GM12801 (cell line): ENCODE measurements around the gene ZNF292.

ENCODE experiments used
- TF ChIP-seq, protein P1 (sequence below): IDR thresholded peaks from one replicate; pipeline ENCODE4 v1.5.1; 2011; ENCODE audit warnings: control low read depth; ENCODE audit not compliant: insufficient read length; ENCODE audit errors: extremely low read depth

ZNF292 gene

DNA sequence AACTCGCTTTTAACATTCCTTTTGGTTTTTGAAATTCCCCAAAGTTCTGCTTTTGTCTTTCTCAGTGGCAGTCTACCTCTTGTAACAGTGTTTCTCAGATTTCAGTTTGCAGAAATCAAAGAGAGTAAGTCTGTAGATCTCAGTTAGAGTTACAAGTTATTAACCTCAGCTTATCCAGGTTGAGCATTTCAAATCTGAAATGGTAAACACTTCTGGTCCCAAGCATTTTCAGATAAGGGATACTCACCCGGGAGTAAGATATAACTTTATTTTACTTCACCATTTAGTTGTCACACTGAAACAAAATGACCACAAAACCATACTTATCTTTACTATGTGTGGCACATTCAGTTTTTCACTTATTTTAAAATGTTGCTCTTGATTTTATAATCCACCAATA is 9.8 kb downstream of the ZNF292 start:
- TF ChIP-seq, protein P1, sequence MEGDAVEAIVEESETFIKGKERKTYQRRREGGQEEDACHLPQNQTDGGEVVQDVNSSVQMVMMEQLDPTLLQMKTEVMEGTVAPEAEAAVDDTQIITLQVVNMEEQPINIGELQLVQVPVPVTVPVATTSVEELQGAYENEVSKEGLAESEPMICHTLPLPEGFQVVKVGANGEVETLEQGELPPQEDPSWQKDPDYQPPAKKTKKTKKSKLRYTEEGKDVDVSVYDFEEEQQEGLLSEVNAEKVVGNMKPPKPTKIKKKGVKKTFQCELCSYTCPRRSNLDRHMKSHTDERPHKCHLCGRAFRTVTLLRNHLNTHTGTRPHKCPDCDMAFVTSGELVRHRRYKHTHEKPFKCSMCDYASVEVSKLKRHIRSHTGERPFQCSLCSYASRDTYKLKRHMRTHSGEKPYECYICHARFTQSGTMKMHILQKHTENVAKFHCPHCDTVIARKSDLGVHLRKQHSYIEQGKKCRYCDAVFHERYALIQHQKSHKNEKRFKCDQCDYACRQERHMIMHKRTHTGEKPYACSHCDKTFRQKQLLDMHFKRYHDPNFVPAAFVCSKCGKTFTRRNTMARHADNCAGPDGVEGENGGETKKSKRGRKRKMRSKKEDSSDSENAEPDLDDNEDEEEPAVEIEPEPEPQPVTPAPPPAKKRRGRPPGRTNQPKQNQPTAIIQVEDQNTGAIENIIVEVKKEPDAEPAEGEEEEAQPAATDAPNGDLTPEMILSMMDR, result no peak

DNA sequence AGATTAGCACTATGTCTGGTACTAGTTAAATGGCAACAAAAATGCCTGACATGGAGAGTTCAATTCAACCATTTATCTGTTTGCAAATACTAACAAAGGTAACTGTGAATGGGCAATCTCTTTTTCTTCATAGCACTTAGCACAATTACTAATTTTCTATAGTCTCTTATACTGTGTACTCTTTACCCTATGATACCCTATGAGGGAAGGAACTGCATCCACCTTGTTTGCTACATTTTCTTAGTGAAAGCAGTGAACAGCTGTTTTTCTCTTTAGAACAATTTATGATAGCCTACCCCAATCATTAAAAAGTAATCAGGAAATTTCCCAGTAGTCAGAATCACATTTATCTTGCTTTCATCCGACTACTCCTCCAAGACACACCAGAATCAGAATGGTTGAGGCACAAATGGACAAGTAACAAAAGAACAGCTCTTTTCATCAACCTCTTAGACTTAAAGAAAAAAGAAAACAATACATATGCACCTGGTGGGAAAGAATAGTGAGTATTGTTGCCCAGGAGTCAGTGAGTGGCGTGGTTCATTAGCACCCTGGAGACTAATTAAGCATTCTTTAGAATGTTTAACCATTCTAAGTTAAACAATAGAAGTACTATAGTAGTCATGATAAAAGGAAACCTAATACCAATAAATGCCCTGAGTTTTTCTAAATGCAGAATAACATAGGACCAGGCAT is 16.7 kb downstream of the ZNF292 start:
- TF ChIP-seq, protein P1, result no peak

DNA sequence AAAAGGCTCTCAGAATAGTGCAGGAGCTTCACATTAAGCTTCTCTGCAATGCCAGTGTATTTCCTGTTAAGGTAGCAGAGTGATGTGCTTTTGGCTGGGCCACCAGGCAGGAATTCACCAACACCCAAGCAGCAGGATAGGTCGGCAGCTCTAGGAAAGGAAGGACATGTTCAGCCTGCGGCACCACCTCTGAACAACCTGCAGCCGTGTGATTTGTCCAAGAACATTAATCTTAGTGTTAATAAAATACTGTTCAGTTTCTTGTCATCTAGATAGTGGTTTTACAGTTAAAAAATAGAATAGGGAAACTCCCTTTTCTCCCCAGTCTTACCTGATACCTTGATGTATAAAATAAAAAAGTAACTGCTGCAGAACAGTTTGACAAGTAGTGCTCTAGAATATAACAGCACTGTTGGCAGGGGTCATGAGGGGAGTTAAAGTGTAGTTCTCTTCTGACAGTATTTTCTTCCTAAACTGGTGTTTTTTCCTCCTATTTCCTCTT is 18.8 kb downstream of the ZNF292 start:
- TF ChIP-seq, protein P1, result no peak

- TF ChIP-seq, protein P1, result no peak
Measured at GRCh38 chr6:87176493-87176892, 21.1 kb downstream of the ZNF292 start.

DNA sequence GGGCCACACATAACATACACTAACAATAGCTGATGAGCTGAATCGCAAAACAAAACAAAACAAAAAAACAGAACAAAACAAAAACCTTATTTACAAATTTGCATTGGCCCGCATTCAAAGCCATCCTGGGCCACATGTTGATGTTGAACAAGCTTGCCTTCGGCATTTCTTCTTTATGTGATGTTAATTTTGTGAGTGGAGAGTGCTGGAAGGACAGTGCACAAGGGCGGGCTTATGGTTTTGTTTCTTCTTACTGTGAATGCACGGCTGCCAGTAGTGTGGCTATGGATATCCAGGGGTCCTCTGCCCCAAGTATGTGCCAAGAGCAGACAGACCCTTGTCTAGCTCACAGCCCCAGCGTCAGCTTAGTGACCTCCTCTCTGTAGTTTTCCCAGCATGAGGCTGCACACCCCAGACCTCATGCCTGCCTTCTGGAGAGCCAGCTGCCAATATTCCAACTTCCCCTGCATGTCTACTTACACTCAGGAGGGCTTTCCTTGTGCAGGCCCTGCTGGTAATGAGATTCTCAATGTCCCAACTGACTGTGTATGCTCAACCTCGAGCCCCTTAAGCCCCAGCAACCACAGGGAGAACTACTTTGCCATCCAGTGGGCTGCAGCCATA is 24.9 kb downstream of the ZNF292 start:
- TF ChIP-seq, protein P1, result no peak

DNA sequence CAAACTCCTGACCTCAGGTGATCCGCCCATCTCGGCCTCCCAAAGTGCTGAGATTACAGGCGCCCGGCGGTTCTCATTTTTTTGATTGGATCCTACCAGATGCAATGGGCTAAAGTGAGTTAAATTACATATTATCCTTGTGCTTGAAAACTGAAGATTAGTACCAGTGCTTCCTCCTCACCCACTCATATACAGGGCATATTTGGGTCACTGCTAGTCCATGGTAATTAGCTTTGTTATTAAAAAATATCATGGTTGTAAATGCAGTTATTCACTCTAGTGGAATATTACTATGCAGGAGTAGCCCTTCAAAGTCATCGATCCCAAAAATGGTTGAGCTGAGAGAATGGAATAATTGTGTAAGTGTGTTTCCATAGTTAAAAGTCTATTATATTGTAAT is 26.5 kb downstream of the ZNF292 start:
- TF ChIP-seq, protein P1, result no peak

DNA sequence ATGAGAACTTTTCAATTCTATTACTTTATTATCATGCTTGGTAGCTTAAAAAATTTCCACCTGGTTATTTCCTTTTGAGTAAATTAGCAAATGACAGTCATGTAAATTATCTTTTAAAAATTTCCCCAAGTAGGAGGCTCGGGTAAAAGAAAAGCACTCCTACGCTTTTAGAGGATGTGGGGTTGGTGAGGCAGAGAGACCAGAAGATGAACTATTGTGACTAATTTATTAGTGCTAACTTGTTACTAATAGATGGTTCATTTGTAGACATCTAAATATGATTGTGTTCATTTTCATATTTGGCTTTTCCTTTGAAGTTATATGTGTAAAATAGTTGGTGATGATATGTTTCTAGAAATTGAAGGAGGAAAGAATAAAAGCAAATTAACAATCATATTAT is 27.0 kb downstream of the ZNF292 start:
- TF ChIP-seq, protein P1, result no peak
